ENCODE data around the gene PTMA.

GRCh38 chr2:231676243-231676642, 32.1 kb upstream of the PTMA start:
- TF ChIP-seq TAF1 (IDR thresholded peaks at IDR 0.05; ENCODE audit: borderline replicate concordance, insufficient read depth, low read length) (no peak), SIN3A (IDR thresholded peaks at IDR 0.05; ENCODE audit: borderline replicate concordance, insufficient read depth, low read length) (no peak), POLR2AphosphoS5 (IDR thresholded peaks at IDR 0.05; ENCODE audit: low read depth, low read length) (no peak), REST (IDR thresholded peaks at IDR 0.05; ENCODE audit: insufficient read depth in 1 of 2, low read depth in 2 of 2, low read length in 2 of 2) (no peak), FOXP2 (optimal IDR thresholded peaks at IDR 0.05; ENCODE audit: borderline replicate concordance, extremely low read depth, extremely low read length, insufficient read depth) (no peak)
